ENCODE measurements around the gene AGT.

The AGT gene

DNA sequence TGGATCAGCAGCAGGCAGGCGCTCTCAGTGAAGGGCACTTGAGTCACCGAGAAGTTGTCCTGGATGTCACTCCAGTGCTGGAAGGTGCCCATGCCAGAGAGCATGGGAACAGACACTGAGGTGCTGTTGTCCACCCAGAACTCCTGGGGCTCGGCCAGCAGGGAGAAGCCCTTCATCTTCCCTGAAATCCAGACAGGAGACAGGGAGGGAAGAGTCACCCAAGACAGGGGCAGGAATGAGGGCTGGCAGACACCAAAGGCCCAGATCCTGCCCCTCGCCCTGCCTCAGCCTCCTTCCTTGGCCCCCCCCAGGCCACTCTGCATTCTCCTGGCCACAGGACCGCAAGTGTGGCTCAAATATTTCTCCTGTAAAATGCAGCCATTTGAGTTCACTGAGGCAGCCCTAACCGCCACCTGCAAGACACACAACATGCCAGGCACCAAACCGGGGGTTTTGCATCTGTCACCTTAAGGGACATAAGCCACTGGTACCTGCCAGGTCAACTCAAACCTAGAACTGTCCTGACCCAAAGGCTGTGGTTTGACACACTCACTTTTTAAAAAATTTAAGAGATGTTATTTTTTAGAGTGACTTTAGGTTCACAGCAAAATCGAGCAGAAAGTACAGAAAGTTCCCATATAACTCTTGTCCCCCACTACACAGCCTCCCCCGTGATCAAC is 7.8 kb downstream of the AGT start:
- H3K4me3 ChIP-seq (ENCODE audit: low read length) = no peak overlapping the region
- TF ChIP-seq CTCF (conservative IDR thresholded peaks at IDR 0.05; ENCODE audit: low read depth, low read length) = no peak
- DNase-seq (ENCODE audit: low read depth) = no peak

GRCh38 chr1:230705289-230706019 is 8.5 kb downstream of the AGT start:
- TF ChIP-seq CTCF (conservative IDR thresholded peaks at IDR 0.05; ENCODE audit: low read depth, low read length) = no peak
- DNase-seq (ENCODE audit: low read depth) = no peak
- no peak overlapping the region for H3K4me3 ChIP-seq (ENCODE audit: low read length)

DNA sequence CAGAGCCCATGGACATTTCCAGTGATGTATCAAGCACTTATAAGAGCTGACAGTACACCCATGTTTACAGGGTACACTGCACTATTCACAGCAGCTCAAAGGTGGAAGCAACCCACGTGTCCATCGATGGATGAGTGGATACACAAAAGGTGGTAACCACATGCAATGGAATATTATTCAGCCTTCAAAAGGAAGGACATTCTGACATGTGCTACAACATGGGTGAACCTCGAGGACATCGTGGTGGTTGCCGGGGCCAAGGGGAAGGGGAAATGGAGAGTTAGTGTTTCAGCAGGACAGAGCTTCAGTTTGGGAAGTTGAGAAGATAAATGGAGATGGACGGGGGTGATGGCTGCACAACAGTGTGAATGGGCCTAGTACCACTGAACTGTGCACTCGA is 9.1 kb downstream of the AGT start:
- TF ChIP-seq CTCF (conservative IDR thresholded peaks at IDR 0.05; ENCODE audit: low read depth, low read length) = no peak
- H3K4me3 ChIP-seq (ENCODE audit: low read length) = no peak overlapping the region
- no peak for DNase-seq (ENCODE audit: low read depth)

GRCh38 chr1:230703679-230704385 is 10.1 kb downstream of the AGT start:
- TF ChIP-seq CTCF (conservative IDR thresholded peaks at IDR 0.05; ENCODE audit: low read depth, low read length) = no peak
- H3K4me3 ChIP-seq (ENCODE audit: low read length) = no peak overlapping the region
- no peak for DNase-seq (ENCODE audit: low read depth)

DNA sequence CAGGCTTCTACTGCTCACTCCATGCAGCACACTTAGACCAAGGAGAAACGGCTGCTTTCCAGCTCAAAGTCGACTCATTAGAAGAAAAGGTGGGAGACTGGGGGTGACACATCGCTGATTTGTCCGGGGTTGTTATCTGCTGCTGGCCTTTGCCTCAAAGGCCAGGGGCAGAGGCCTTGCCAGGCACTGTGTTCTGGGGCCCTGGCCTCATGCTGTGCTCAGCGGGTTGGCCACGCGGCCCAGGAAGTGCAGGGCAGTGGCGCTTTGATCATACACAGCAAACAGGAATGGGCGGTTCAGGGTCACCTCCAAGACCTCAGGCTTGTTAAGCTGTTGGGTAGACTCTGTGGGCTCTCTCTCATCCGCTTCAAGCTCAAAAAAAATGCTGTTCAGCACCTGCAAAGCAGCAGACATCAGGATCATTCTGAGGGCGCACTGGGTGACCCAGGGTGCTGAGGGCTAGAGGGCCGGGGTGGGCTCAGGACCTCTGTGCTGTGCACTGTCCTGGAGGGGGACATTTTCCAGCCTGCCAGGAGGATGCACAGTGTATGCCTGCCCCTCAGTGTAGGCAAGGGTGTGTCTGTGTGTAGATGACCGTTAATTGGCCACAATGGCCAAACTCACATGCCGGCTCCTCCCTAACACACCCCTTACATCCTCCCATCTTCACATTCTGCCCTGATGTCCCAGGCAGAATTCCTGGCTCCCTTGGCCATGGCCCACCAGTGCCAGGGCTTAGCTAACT is 10.8 kb downstream of the AGT start:
- no peak for DNase-seq (ENCODE audit: low read depth)
- no peak overlapping the region for H3K4me3 ChIP-seq (ENCODE audit: low read length)
- TF ChIP-seq CTCF (conservative IDR thresholded peaks at IDR 0.05; ENCODE audit: low read depth, low read length) = no peak

DNA sequence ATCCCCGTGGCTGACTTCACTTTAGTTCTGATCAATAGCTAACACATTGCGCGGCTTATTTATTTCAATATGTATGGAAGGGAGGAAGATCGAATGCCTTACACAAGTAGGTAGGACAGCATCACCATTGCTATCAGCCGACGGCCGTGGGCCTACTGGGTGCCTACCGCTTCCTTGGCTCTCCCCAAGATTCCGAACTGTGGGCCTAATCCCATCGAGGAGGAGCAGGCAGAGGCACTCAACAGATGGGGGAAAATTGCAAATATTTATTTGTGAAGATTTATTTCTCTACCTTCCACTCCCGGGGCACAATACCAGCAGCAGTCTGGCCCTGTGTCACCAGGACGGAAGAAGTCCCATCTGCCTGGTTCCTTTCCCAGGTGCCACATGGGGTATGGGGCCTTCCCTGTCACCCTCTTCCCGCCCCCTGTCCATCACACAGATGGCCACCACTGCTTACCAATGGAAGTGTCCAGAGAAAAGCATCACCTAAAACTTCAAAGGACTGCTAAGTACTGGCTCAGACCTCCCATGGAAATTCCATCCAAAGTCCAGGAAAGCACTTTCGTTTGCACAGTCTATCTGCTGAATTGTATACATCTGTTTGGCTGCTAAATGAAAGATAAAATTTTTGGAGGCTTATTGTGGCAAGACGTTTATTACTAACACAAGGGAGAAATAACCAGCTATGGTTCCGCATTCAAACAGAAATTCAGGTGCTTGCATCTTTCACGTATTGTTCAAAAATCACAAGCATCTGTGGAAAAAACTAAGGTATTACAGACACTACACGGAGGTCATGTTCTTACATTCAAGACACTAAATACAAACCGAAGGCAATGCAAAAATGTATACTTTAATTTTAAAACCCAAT is 11.8 kb downstream of the AGT start:
- no peak overlapping the region for H3K4me3 ChIP-seq (ENCODE audit: low read length)
- no peak for TF ChIP-seq CTCF (conservative IDR thresholded peaks at IDR 0.05; ENCODE audit: low read depth, low read length)
- no peak for DNase-seq (ENCODE audit: low read depth)

Data from retinal pigment epithelial cell (primary cell).